Thyroid gland (tissue), 4 donors: Measurements from ENCODE around the gene VPS26C.

Experiments
- POLR2A ChIP-seq, 2 donors: fragments of 450-650 bp; IDR thresholded peaks; one replicate each; pipeline ENCODE4 v1.6.1; 2017; ENCODE audit warnings: antibody characterized with exemption in 2 of 2, mild to moderate bottlenecking in 2 of 2, moderate library complexity in 1 of 2
- TF ChIP-seq, protein P1 (sequence below), 6 experiments: fragments of 200-600 bp in 3 of 6; fragments of 450-650 bp in 3 of 6; sonication (generic) in 3 of 6; IDR thresholded peaks; one replicate each; pipeline ENCODE4 v1.5.1; 2016 to 2019; ENCODE audit warnings: antibody characterized with exemption in 6 of 6, mild to moderate bottlenecking in 2 of 6, inconsistent platforms in 1 of 6, moderate library complexity in 1 of 6

DNA sequence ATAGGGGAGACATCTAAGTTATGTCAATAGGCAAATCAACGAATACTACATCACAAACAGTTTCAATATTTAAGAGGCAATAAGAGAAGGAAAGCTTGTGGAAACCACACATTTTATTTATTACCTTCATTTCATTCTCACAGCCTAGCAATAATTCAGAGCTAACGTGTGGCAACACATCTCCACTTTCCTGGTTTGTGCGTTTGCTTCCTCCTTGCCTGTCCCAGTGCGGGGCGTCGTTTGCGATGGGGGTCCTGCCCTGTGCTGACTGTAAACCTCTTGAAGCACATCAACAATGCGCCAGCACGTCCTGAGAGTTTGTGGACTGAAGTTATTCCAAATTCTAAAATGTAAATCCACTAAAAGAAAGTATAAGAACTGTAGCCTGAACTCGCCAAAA lies 14.4 kb upstream of the VPS26C start:
- no peak for TF ChIP-seq POLR2A (IDR thresholded peaks at IDR 0.05)
- TF ChIP-seq, protein P1, sequence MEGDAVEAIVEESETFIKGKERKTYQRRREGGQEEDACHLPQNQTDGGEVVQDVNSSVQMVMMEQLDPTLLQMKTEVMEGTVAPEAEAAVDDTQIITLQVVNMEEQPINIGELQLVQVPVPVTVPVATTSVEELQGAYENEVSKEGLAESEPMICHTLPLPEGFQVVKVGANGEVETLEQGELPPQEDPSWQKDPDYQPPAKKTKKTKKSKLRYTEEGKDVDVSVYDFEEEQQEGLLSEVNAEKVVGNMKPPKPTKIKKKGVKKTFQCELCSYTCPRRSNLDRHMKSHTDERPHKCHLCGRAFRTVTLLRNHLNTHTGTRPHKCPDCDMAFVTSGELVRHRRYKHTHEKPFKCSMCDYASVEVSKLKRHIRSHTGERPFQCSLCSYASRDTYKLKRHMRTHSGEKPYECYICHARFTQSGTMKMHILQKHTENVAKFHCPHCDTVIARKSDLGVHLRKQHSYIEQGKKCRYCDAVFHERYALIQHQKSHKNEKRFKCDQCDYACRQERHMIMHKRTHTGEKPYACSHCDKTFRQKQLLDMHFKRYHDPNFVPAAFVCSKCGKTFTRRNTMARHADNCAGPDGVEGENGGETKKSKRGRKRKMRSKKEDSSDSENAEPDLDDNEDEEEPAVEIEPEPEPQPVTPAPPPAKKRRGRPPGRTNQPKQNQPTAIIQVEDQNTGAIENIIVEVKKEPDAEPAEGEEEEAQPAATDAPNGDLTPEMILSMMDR (IDR thresholded peaks at IDR 0.05) = no peak
